SK-N-SH (cell line): ENCODE data around the gene MTR. TPM values are rescaled to one million over a fixed set of nuclear protein-coding genes. Genes with fewer than 3 reads are reported as not detected.
A peak's percentile ranks its signal among the peaks of the same experiment; 100 is the strongest.
"Not testable (repeated sequence)": the region's sequence is repeated elsewhere in the genome, so short reads cannot be mapped to it uniquely, and the experiment has no call there.

Experiments
- CTCF ChIA-PET: fragments of 300-600, 350-600 bp; formaldehyde crosslinking; extraction: SDS; loops from one replicate; lab custom pipeline; 2021; lab: Yijun Ruan, JAX
- POLR2A ChIA-PET: fragments of 350-600 bp; sonication (Branson Sonifier 250); formaldehyde crosslinking; extraction: SDS; loops from one replicate; lab custom pipeline; 2020; ENCODE audit warnings: antibody characterized with exemption, inconsistent platforms; lab: Yijun Ruan, JAX
- DNase-seq: peaks from one replicate; pipeline ENCODE4 v3.0.0; 2012
- H2AFZ ChIP-seq: fragments of 200-600 bp; sonication (generic); 2 replicates; pipeline ENCODE4 v1.8.1; 2016; ENCODE audit warnings: antibody characterized with exemption, mild to moderate bottlenecking, low read depth
- H3F3A ChIP-seq: fragments of 200-600 bp; sonication (generic); replicated peaks from 2 replicates; pipeline ENCODE3; 2016; ENCODE audit warnings: antibody characterized with exemption, mild to moderate bottlenecking; ENCODE audit not compliant: insufficient read depth
- H3K27ac ChIP-seq, 2 experiments: fragments of 200-500 bp in 1 of 2; fragments of 200-600 bp in 1 of 2; sonication (Bioruptor generic) in 1 of 2; sonication (generic), shearing (Covaris generic) in 1 of 2; 2 replicates each; pipeline versions ENCODE4 v1.5.1 to v1.6.1; 2014 to 2016; ENCODE audit warnings: low read depth in 2 of 2, inconsistent platforms in 1 of 2, low read length in 1 of 2, mild to moderate bottlenecking in 1 of 2, mixed read lengths in 1 of 2
- H3K27me3 ChIP-seq: fragments of 200-600 bp; sonication (generic), shearing (Covaris generic); 2 replicates; pipeline ENCODE4 v1.6.1; 2016; ENCODE audit warnings: mixed run types; ENCODE audit not compliant: insufficient read depth
- H3K36me3 ChIP-seq, 2 experiments: fragments of 200-500 bp in 1 of 2; fragments of 200-600 bp in 1 of 2; sonication (Bioruptor generic) in 1 of 2; sonication (generic) in 1 of 2; replicated peaks in 1 of 2; 2 replicates each; pipeline versions ENCODE3 to v1.5.1; 2014 to 2016; ENCODE audit warnings: low read length in 1 of 2, mild to moderate bottlenecking in 1 of 2; ENCODE audit not compliant: insufficient read depth in 2 of 2, control insufficient read depth in 1 of 2
- H3K4me1 ChIP-seq, 2 experiments: fragments of 200-500 bp in 1 of 2; fragments of 200-600 bp in 1 of 2; sonication (Bioruptor generic) in 1 of 2; sonication (generic), shearing (Covaris generic) in 1 of 2; 2 replicates each; pipeline versions ENCODE4 v1.5.1 to v1.6.1; 2014 to 2016; ENCODE audit warnings: low read depth in 1 of 2, low read length in 1 of 2, mixed run types in 1 of 2; ENCODE audit not compliant: insufficient read depth in 2 of 2, control insufficient read depth in 1 of 2
- H3K4me2 ChIP-seq: fragments of 200-600 bp; sonication (generic), shearing (Covaris generic); 2 replicates; pipeline ENCODE4 v1.6.1; 2017; ENCODE audit warnings: mixed run types
- H3K4me3 ChIP-seq, 2 experiments: fragments of 200-500 bp in 1 of 2; fragments of 200-600 bp in 1 of 2; sonication (Bioruptor generic) in 1 of 2; sonication (generic), shearing (Covaris generic) in 1 of 2; 2 replicates each; pipeline versions ENCODE4 v1.5.1 to v1.8.1; 2014 to 2016; ENCODE audit warnings: low read depth in 2 of 2, inconsistent platforms in 1 of 2, low read length in 1 of 2, mild to moderate bottlenecking in 1 of 2, mixed read lengths in 1 of 2, moderate library complexity in 1 of 2
- H3K79me2 ChIP-seq: fragments of 200-600 bp; sonication (generic); 2 replicates; pipeline ENCODE4 v1.8.1; 2017; ENCODE audit warnings: mild to moderate bottlenecking; ENCODE audit not compliant: insufficient read depth
- H3K9ac ChIP-seq: fragments of 200-600 bp; sonication (generic); 2 replicates; pipeline ENCODE4 v1.6.1; 2017; ENCODE audit warnings: mixed run types
- H3K9me2 ChIP-seq: fragments of 200-600 bp; sonication (generic); 2 replicates; pipeline ENCODE4 v1.6.1; 2017; ENCODE audit warnings: mixed run types
- H3K9me3 ChIP-seq: fragments of 200-600 bp; sonication (generic); 2 replicates; pipeline ENCODE4 v1.6.1; 2017; ENCODE audit warnings: mixed run types, mild to moderate bottlenecking, moderate library complexity
- H4K20me1 ChIP-seq: fragments of 200-600 bp; sonication (generic); 2 replicates; pipeline ENCODE4 v1.6.1; 2017; ENCODE audit warnings: mild to moderate bottlenecking, mixed run types; ENCODE audit not compliant: insufficient read depth
- CHD2 ChIP-seq: fragments of 150-350 bp; IDR thresholded peaks from 2 replicates; pipeline ENCODE4 v1.6.1; 2018; ENCODE audit warnings: low read length; ENCODE audit not compliant: partially characterized antibody
- EP300 ChIP-seq, 2 experiments: IDR thresholded peaks; 2 replicates each; pipeline versions ENCODE4 v1.4.0 to v1.6.1; 2012; ENCODE audit warnings: borderline replicate concordance in 1 of 2, low read depth in 1 of 2, low read length in 1 of 2
- EZH2phosphoT487 ChIP-seq: fragments of 200-600 bp; sonication (generic); IDR thresholded peaks from 2 replicates; pipeline ENCODE4 v1.6.1; 2017; ENCODE audit warnings: low read depth, mixed run types, mild to moderate bottlenecking, antibody characterized with exemption, moderate library complexity, borderline replicate concordance
- FOXJ3 ChIP-seq: sonication (generic); formaldehyde crosslinking; IDR thresholded peaks from 2 replicates; pipeline ENCODE4 v1.5.1; 2020; ENCODE audit warnings: mild to moderate bottlenecking, missing genetic modification reagents
- GATA2 ChIP-seq: sonication (generic); formaldehyde crosslinking; IDR thresholded peaks from 2 replicates; pipeline ENCODE4 v1.5.0; 2020; ENCODE audit warnings: mild to moderate bottlenecking, missing genetic modification reagents
- RAD21 ChIP-seq: IDR thresholded peaks from 2 replicates; pipeline ENCODE4 v1.6.1; 2012; ENCODE audit warnings: mild to moderate bottlenecking, low read length
- SMC3 ChIP-seq: IDR thresholded peaks from 2 replicates; pipeline ENCODE4 v1.6.1; 2012; ENCODE audit warnings: low read depth, low read length, improper control_type of control experiment
- WGBS: methylation state at CpG from one replicate; pipeline ENCODE4 v1.1.6; 2017; ENCODE audit warnings: low lambda C conversion rate; 5-methylcytosine and 5-hydroxymethylcytosine counted together
- polyA plus RNA-seq, 3 experiments: library from polyadenylated mRNA; depleted of rRNA; stranded (reverse); fragments of >200 nt; gene quantifications; 2 replicates each; pipeline ENCODE4 v1.2.3, GENCODE V29; 2012
- TF ChIP-seq, protein P1 (sequence below): fragments of 150-350 bp; IDR thresholded peaks from 2 replicates; pipeline ENCODE4 v1.6.1; 2016; ENCODE audit warnings: mild to moderate bottlenecking, low read depth, low read length
- TF ChIP-seq, protein P2 (sequence below): IDR thresholded peaks from 2 replicates; pipeline ENCODE4 v1.6.1; 2012; ENCODE audit warnings: mild to moderate bottlenecking, low read depth, low read length, moderate library complexity
- TF ChIP-seq, protein P3 (sequence below): IDR thresholded peaks from 2 replicates; pipeline ENCODE4 v1.4.0; 2012; ENCODE audit warnings: low read depth, borderline replicate concordance

MTR gene
- polyA plus RNA-seq, 1 of the 3 experiments (the other 2 are of a cell fraction) = 5.4 TPM

- H3K27ac ChIP-seq, H3K79me2 ChIP-seq, H2AFZ ChIP-seq, H3K9me3 ChIP-seq, H3K9me2 ChIP-seq, H3K4me3 ChIP-seq, H3K27me3 ChIP-seq, H3K4me2 ChIP-seq, DNase-seq, POLR2A ChIA-PET, H3K36me3 ChIP-seq, H3F3A ChIP-seq, H4K20me1 ChIP-seq, H3K9ac ChIP-seq: not testable (repeated sequence)
- 68% methylated on average over 7 of the region's 7 CpGs for WGBS
- H3K4me1 ChIP-seq = peaks cover 0 to 14% of the 10 kb centered on the region in 2 experiments; a peak in 2 of 4 replicates
- CTCF ChIA-PET = interaction anchor here (1.0 kb wide), 1 partner anchor 475 kb away, joined by 3 read pairs; no protein-coding TSS in a partner anchor
These were observed 116.0 kb downstream of the MTR start for GRCh38 chr1:236911047-236911446.

GRCh38 chr1:236913371-236914037 lies 118.4 kb downstream of the MTR start:
- peaks cover 3% of the 10 kb centered on the region; the same call in 1 of the 2 replicates for H3K9me2 ChIP-seq
- no peaks in the 10 kb centered on the region for H3K79me2 ChIP-seq
- peak overlapping the region in 1 of 2 experiments; percentile 86; a peak in 2 of 4 replicates for H3K27ac ChIP-seq
- no peaks in the 10 kb centered on the region for H3K27me3 ChIP-seq
- H3K4me1 ChIP-seq = no peaks in the 10 kb centered on the region; a peak in 2 of 4 replicates
- no peak overlapping the region for H2AFZ ChIP-seq
- H3K9me3 ChIP-seq = peaks cover 10% of the 10 kb centered on the region; the same call in 1 of the 2 replicates
- no peaks in the 10 kb centered on the region for H3F3A ChIP-seq
- H3K36me3 ChIP-seq = no peaks in the 10 kb centered on the region
- TF ChIP-seq EP300 (IDR thresholded peaks at IDR 0.05; ENCODE audit: borderline replicate concordance in 1 of 2, low read depth in 1 of 2, low read length in 1 of 2) = peak in 1 of 2 experiments; percentile 52; a peak in 2 of 4 replicates
- peak; percentile 87 for TF ChIP-seq GATA2 (CRISPR knock-in tag)
- TF ChIP-seq, protein P1, sequence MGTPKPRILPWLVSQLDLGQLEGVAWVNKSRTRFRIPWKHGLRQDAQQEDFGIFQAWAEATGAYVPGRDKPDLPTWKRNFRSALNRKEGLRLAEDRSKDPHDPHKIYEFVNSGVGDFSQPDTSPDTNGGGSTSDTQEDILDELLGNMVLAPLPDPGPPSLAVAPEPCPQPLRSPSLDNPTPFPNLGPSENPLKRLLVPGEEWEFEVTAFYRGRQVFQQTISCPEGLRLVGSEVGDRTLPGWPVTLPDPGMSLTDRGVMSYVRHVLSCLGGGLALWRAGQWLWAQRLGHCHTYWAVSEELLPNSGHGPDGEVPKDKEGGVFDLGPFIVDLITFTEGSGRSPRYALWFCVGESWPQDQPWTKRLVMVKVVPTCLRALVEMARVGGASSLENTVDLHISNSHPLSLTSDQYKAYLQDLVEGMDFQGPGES = no peak
- TF ChIP-seq EZH2phosphoT487 = no peak
- TF ChIP-seq CHD2 = peak; percentile 9
- ChIA-PET CTCF (interaction anchor here (1.1 to 1.4 kb wide), 2 partner anchors 45 to 473 kb away, joined by 3 to 5 read pairs; no protein-coding TSS in a partner anchor), POLR2A (interaction anchor here (0.9 kb wide), 1 partner anchor 118 kb away, joined by 3 read pairs; the partner anchor contains the start of gene MTR)
- WGBS = 5% methylated on average over 2 of the region's 2 CpGs
- H3K4me2 ChIP-seq = no peak overlapping the region
- DNase-seq = no peak
- no peaks in the 10 kb centered on the region for H4K20me1 ChIP-seq
- no peak overlapping the region for H3K9ac ChIP-seq
- no peak overlapping the region for H3K4me3 ChIP-seq

- Histone ChIP-seq H3F3A (no peaks in the 10 kb centered on the region), H3K4me2 (no peak overlapping the region), H3K9me2 (peaks cover 3% of the 10 kb centered on the region; the same call in 1 of the 2 replicates), H3K27ac (peak overlapping the region in 1 of 2 experiments; percentile 86; a peak in 2 of 4 replicates), H3K36me3 (no peaks in the 10 kb centered on the region), H3K4me1 (no peaks in the 10 kb centered on the region; a peak in 2 of 4 replicates), H4K20me1 (no peaks in the 10 kb centered on the region), H3K9me3 (peaks cover 17% of the 10 kb centered on the region; the same call in 1 of the 2 replicates), H2AFZ (no peak overlapping the region), H3K4me3 (no peak overlapping the region), H3K79me2 (no peaks in the 10 kb centered on the region), H3K27me3 (no peaks in the 10 kb centered on the region), H3K9ac (no peak overlapping the region)
- POLR2A ChIA-PET = interaction anchor here (0.9 kb wide), 1 partner anchor 119 kb away, joined by 3 read pairs; the partner anchor contains the start of gene MTR
- CTCF ChIA-PET = interaction anchor here (1.1 kb wide), 1 partner anchor 46 kb away, joined by 3 read pairs; no protein-coding TSS in a partner anchor
- 39% methylated on average over 2 of the region's 2 CpGs for WGBS
- TF ChIP-seq FOXJ3 (CRISPR knock-in tag) = no peak
- TF ChIP-seq, protein P2, sequence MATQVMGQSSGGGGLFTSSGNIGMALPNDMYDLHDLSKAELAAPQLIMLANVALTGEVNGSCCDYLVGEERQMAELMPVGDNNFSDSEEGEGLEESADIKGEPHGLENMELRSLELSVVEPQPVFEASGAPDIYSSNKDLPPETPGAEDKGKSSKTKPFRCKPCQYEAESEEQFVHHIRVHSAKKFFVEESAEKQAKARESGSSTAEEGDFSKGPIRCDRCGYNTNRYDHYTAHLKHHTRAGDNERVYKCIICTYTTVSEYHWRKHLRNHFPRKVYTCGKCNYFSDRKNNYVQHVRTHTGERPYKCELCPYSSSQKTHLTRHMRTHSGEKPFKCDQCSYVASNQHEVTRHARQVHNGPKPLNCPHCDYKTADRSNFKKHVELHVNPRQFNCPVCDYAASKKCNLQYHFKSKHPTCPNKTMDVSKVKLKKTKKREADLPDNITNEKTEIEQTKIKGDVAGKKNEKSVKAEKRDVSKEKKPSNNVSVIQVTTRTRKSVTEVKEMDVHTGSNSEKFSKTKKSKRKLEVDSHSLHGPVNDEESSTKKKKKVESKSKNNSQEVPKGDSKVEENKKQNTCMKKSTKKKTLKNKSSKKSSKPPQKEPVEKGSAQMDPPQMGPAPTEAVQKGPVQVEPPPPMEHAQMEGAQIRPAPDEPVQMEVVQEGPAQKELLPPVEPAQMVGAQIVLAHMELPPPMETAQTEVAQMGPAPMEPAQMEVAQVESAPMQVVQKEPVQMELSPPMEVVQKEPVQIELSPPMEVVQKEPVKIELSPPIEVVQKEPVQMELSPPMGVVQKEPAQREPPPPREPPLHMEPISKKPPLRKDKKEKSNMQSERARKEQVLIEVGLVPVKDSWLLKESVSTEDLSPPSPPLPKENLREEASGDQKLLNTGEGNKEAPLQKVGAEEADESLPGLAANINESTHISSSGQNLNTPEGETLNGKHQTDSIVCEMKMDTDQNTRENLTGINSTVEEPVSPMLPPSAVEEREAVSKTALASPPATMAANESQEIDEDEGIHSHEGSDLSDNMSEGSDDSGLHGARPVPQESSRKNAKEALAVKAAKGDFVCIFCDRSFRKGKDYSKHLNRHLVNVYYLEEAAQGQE = no peak
- no peak for TF ChIP-seq RAD21
- TF ChIP-seq EP300 (IDR thresholded peaks at IDR 0.05; ENCODE audit: borderline replicate concordance in 1 of 2, low read depth in 1 of 2, low read length in 1 of 2) = no peak
- TF ChIP-seq, protein P3, sequence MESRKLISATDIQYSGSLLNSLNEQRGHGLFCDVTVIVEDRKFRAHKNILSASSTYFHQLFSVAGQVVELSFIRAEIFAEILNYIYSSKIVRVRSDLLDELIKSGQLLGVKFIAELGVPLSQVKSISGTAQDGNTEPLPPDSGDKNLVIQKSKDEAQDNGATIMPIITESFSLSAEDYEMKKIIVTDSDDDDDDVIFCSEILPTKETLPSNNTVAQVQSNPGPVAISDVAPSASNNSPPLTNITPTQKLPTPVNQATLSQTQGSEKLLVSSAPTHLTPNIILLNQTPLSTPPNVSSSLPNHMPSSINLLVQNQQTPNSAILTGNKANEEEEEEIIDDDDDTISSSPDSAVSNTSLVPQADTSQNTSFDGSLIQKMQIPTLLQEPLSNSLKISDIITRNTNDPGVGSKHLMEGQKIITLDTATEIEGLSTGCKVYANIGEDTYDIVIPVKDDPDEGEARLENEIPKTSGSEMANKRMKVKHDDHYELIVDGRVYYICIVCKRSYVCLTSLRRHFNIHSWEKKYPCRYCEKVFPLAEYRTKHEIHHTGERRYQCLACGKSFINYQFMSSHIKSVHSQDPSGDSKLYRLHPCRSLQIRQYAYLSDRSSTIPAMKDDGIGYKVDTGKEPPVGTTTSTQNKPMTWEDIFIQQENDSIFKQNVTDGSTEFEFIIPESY = no peak
- TF ChIP-seq SMC3 = no peak
- no peak for TF ChIP-seq CHD2
- no peak for DNase-seq
These were observed 119.3 kb downstream of the MTR start for GRCh38 chr1:236914375-236914774.
